ENCODE measurements around the gene SMIM34. TPM values are rescaled to one million over a fixed set of nuclear protein-coding genes. Genes with fewer than 3 reads are reported as not detected.
"Not testable (repeated sequence)": the region's sequence is repeated elsewhere in the genome, so short reads cannot be mapped to it uniquely, and the experiment has no call there.

SMIM34 gene, protein sequence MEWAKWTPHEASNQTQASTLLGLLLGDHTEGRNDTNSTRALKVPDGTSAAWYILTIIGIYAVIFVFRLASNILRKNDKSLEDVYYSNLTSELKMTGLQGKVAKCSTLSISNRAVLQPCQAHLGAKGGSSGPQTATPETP
- polyA plus RNA-seq (2013) = not detected in 2 replicates

DNA sequence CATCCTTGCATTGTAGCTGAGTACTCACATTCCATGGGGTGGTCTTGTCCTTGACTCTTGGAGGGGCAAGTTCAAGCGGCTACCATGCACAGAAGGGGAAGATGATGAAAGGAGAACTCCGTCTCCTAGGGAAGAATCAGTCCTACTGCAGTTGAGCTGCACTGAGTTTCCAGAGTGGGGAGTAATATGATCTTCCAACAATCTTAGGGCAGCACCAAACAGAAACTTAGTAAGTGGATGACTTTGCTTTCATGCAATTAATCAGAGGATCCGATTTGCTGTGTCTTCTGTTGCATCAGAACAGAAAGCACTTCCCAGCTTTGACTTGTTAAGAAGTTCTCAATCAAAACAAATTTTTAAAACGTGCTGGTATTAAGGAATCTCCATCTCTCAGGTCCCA, at the start of gene SMIM34:
TSS of gene SMIM34 (minus strand) at position 147 of the 400 bp plus-strand sequence. CDS start at position 35, 112 bp downstream.
- H3K79me1 ChIP-seq (ENCODE audit: low read length); DNase-seq: not testable (repeated sequence)

DNA sequence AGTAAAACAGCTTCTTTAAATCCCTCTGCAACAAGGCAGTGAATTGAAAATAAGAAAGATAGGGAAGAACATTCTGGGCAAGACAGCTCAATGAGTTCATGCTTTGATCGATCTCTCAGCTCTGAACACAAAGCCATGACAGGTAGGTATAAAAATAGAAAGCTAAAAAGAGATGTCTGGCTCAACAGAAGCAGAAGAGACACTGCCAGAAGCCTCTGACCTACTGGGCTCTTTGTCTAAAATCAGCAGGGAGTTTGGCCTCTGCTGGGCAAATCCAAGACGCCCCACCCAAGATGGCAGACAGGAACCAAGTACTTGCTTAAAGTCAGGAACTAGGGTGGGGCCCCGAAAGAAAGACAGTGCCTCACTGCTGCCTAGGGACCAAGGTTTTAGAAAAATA, 43.6 kb upstream of the SMIM34 start:
- H3K36me3 ChIP-seq (ENCODE audit: control insufficient read depth in 1 of 2, insufficient read depth in 2 of 2, low read length in 2 of 2); H2AK5ac ChIP-seq (ENCODE audit: low read length); H3K18ac ChIP-seq (ENCODE audit: low read length); H3K23ac ChIP-seq (ENCODE audit: low read length); H3K4me3 ChIP-seq (ENCODE audit: low read depth, low read length); H4K91ac ChIP-seq (ENCODE audit: low read depth, low read length); H3K79me2 ChIP-seq (ENCODE audit: control insufficient read depth, insufficient read depth, low read length, poor library complexity); H2BK5ac ChIP-seq (ENCODE audit: low read depth, low read length, poor library complexity); H3K4me2 ChIP-seq (ENCODE audit: low read length); H3K9ac ChIP-seq (ENCODE audit: low read length); DNase-seq; H2BK120ac ChIP-seq (ENCODE audit: insufficient read depth, low read length, poor library complexity); H3K27me3 ChIP-seq (ENCODE audit: insufficient read depth, low read length); H3K4ac ChIP-seq (ENCODE audit: low read depth, low read length); H4K8ac ChIP-seq (ENCODE audit: low read depth, low read length); H4K12ac ChIP-seq (ENCODE audit: low read depth, low read length); H2BK12ac ChIP-seq (ENCODE audit: low read length); H3K4me1 ChIP-seq (ENCODE audit: control insufficient read depth in 1 of 2, insufficient read depth in 2 of 2, low read length in 2 of 2); H3K9me3 ChIP-seq (ENCODE audit: insufficient read depth, low read depth, low read length); H3K27ac ChIP-seq (ENCODE audit: low read depth, low read length); H3K14ac ChIP-seq (ENCODE audit: low read length); H3K79me1 ChIP-seq (ENCODE audit: low read length); H2AFZ ChIP-seq (ENCODE audit: insufficient read depth, low read length, poor library complexity): not testable (repeated sequence)
- WGBS (ENCODE audit: extremely low coverage, insufficient coverage, insufficient read length) = no CpG with 5 or more reads among the region's 3 CpGs

More for the DNA sequence above, at the start of gene SMIM34:
- not testable (repeated sequence) for H3K9me3 ChIP-seq (ENCODE audit: insufficient read depth, low read depth, low read length); H3K36me3 ChIP-seq (ENCODE audit: control insufficient read depth in 1 of 2, insufficient read depth in 2 of 2, low read length in 2 of 2); H3K27me3 ChIP-seq (ENCODE audit: insufficient read depth, low read length); H4K8ac ChIP-seq (ENCODE audit: low read depth, low read length); H2BK5ac ChIP-seq (ENCODE audit: low read depth, low read length, poor library complexity); H3K4ac ChIP-seq (ENCODE audit: low read depth, low read length); H4K91ac ChIP-seq (ENCODE audit: low read depth, low read length); H3K27ac ChIP-seq (ENCODE audit: low read depth, low read length); H3K14ac ChIP-seq (ENCODE audit: low read length); H4K12ac ChIP-seq (ENCODE audit: low read depth, low read length); H3K4me2 ChIP-seq (ENCODE audit: low read length); H2BK120ac ChIP-seq (ENCODE audit: insufficient read depth, low read length, poor library complexity); H2BK12ac ChIP-seq (ENCODE audit: low read length); H3K4me3 ChIP-seq (ENCODE audit: low read depth, low read length); H2AFZ ChIP-seq (ENCODE audit: insufficient read depth, low read length, poor library complexity); H2AK5ac ChIP-seq (ENCODE audit: low read length); H3K18ac ChIP-seq (ENCODE audit: low read length); H3K23ac ChIP-seq (ENCODE audit: low read length); H3K79me2 ChIP-seq (ENCODE audit: control insufficient read depth, insufficient read depth, low read length, poor library complexity); H3K9ac ChIP-seq (ENCODE audit: low read length); H3K4me1 ChIP-seq (ENCODE audit: control insufficient read depth in 1 of 2, insufficient read depth in 2 of 2, low read length in 2 of 2)
- WGBS (ENCODE audit: extremely low coverage, insufficient coverage, insufficient read length) = no CpG with 5 or more reads among the region's 4 CpGs

DNA sequence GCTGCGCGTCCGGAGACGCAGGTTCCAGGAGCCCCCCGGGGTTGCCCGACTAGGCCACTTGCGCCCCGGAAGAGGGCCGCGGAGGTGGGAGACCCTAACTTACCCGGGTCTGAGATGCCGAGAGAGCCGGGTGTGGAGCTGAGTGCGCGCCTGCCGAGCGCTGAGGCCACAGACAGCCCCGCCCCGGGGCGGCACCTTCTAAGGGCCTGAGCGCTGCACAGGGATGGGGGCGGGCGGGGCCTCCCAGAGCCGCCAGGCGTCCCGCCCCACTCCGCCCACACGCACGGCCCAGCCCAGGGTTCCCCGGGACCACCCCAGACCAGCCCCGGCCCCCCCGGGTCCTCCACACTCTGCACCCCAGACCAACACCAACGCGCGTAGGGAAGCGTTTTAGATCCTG, 35.7 kb upstream of the SMIM34 start:
- H4K8ac ChIP-seq (ENCODE audit: low read depth, low read length); H3K14ac ChIP-seq (ENCODE audit: low read length); H3K27me3 ChIP-seq (ENCODE audit: insufficient read depth, low read length); H3K4me3 ChIP-seq (ENCODE audit: low read depth, low read length); H3K36me3 ChIP-seq (ENCODE audit: control insufficient read depth in 1 of 2, insufficient read depth in 2 of 2, low read length in 2 of 2); H3K4me2 ChIP-seq (ENCODE audit: low read length); H3K18ac ChIP-seq (ENCODE audit: low read length); H2BK5ac ChIP-seq (ENCODE audit: low read depth, low read length, poor library complexity); H2AFZ ChIP-seq (ENCODE audit: insufficient read depth, low read length, poor library complexity); DNase-seq; H2BK12ac ChIP-seq (ENCODE audit: low read length); H3K23ac ChIP-seq (ENCODE audit: low read length); H3K27ac ChIP-seq (ENCODE audit: low read depth, low read length); H2AK5ac ChIP-seq (ENCODE audit: low read length); H3K79me1 ChIP-seq (ENCODE audit: low read length); H2BK120ac ChIP-seq (ENCODE audit: insufficient read depth, low read length, poor library complexity); H3K4me1 ChIP-seq (ENCODE audit: control insufficient read depth in 1 of 2, insufficient read depth in 2 of 2, low read length in 2 of 2); H3K9me3 ChIP-seq (ENCODE audit: insufficient read depth, low read depth, low read length); H3K9ac ChIP-seq (ENCODE audit: low read length); H3K79me2 ChIP-seq (ENCODE audit: control insufficient read depth, insufficient read depth, low read length, poor library complexity); H4K91ac ChIP-seq (ENCODE audit: low read depth, low read length); H3K4ac ChIP-seq (ENCODE audit: low read depth, low read length); H4K12ac ChIP-seq (ENCODE audit: low read depth, low read length): not testable (repeated sequence)
- WGBS (ENCODE audit: extremely low coverage, insufficient coverage, insufficient read length) = no CpG with 5 or more reads among the region's 36 CpGs

DNA sequence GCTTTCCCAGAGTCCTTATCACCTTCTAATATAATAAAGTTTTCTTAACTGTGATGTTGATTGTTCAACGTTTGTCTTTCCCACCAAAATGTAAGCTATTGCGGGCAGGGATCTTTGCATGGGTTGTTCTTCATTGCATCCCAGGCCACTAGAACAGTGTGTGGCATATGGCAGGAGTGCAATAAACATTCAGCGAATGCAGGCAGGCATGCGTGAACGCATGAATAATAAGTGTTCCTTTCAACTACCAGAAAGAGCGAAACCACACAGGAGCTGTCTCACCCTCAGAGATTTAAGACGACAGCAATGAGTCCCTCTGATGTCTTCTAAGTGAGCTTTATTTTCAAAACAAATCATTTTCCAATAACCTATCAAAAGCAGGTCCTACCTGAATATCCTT, 34.5 kb upstream of the SMIM34 start:
- H3K23ac ChIP-seq (ENCODE audit: low read length); H2BK120ac ChIP-seq (ENCODE audit: insufficient read depth, low read length, poor library complexity); H3K18ac ChIP-seq (ENCODE audit: low read length); H3K9me3 ChIP-seq (ENCODE audit: insufficient read depth, low read depth, low read length); H3K14ac ChIP-seq (ENCODE audit: low read length); H3K36me3 ChIP-seq (ENCODE audit: control insufficient read depth in 1 of 2, insufficient read depth in 2 of 2, low read length in 2 of 2); H2AK5ac ChIP-seq (ENCODE audit: low read length); H3K4me3 ChIP-seq (ENCODE audit: low read depth, low read length); H3K4ac ChIP-seq (ENCODE audit: low read depth, low read length); H4K91ac ChIP-seq (ENCODE audit: low read depth, low read length); H2BK5ac ChIP-seq (ENCODE audit: low read depth, low read length, poor library complexity); H2AFZ ChIP-seq (ENCODE audit: insufficient read depth, low read length, poor library complexity); H3K27me3 ChIP-seq (ENCODE audit: insufficient read depth, low read length); H4K12ac ChIP-seq (ENCODE audit: low read depth, low read length); DNase-seq; H3K4me1 ChIP-seq (ENCODE audit: control insufficient read depth in 1 of 2, insufficient read depth in 2 of 2, low read length in 2 of 2); H3K79me1 ChIP-seq (ENCODE audit: low read length); H2BK12ac ChIP-seq (ENCODE audit: low read length); H3K9ac ChIP-seq (ENCODE audit: low read length); H3K27ac ChIP-seq (ENCODE audit: low read depth, low read length); H3K4me2 ChIP-seq (ENCODE audit: low read length); H4K8ac ChIP-seq (ENCODE audit: low read depth, low read length); H3K79me2 ChIP-seq (ENCODE audit: control insufficient read depth, insufficient read depth, low read length, poor library complexity): not testable (repeated sequence)
- WGBS (ENCODE audit: extremely low coverage, insufficient coverage, insufficient read length) = no CpG with 5 or more reads among the region's 7 CpGs
